H9 (cell line): ENCODE results near the gene PPP1R27. TPM values are rescaled to one million over a fixed set of nuclear protein-coding genes. Genes with fewer than 3 reads are reported as not detected.
A peak's percentile ranks its signal among the peaks of the same experiment; 100 is the strongest.

Experiments
- DNase-seq: peaks from one replicate; pipeline ENCODE4 v3.0.0-alpha.2; 2017
- H2AFZ ChIP-seq: one replicate; pipeline ENCODE4 v1.6.1; 2013; ENCODE audit warnings: mild to moderate bottlenecking, low read length, control low read depth, moderate library complexity
- H2AK5ac ChIP-seq: 2 replicates; pipeline ENCODE4 v1.6.1; 2013; ENCODE audit warnings: low read length, control low read depth, mixed read lengths; ENCODE audit not compliant: insufficient read length
- H2BK120ac ChIP-seq: one replicate; pipeline ENCODE4 v1.6.1; 2013; ENCODE audit warnings: low read depth, mild to moderate bottlenecking, low read length, control low read depth, inconsistent platforms; ENCODE audit not compliant: poor library complexity, severe bottlenecking
- H2BK12ac ChIP-seq: 2 replicates; pipeline ENCODE4 v1.6.1; 2013; ENCODE audit warnings: low read length, control low read depth, mixed read lengths, low read depth; ENCODE audit not compliant: insufficient read length
- H2BK15ac ChIP-seq: 2 replicates; pipeline ENCODE4 v1.6.1; 2013; ENCODE audit warnings: low read depth, low read length, control low read depth
- H2BK20ac ChIP-seq: one replicate; pipeline ENCODE4 v1.6.1; 2013; ENCODE audit warnings: low read depth, mild to moderate bottlenecking, low read length, control low read depth, inconsistent platforms; ENCODE audit not compliant: poor library complexity, severe bottlenecking
- H2BK5ac ChIP-seq: 2 replicates; pipeline ENCODE4 v1.6.1; 2013; ENCODE audit warnings: low read length, control low read depth, mixed read lengths; ENCODE audit not compliant: insufficient read length
- H3K14ac ChIP-seq: 2 replicates; pipeline ENCODE4 v1.6.1; 2013; ENCODE audit warnings: low read length, control low read depth; ENCODE audit not compliant: insufficient read depth
- H3K18ac ChIP-seq: 2 replicates; pipeline ENCODE4 v1.6.1; 2013; ENCODE audit warnings: low read depth, mild to moderate bottlenecking, mixed read lengths, low read length, control low read depth; ENCODE audit not compliant: insufficient read length
- H3K23ac ChIP-seq: 2 replicates; pipeline ENCODE4 v1.6.1; 2013; ENCODE audit warnings: low read length, control low read depth, mixed read lengths, low read depth; ENCODE audit not compliant: insufficient read length
- H3K23me2 ChIP-seq: 2 replicates; pipeline ENCODE4 v1.6.1; 2013; ENCODE audit warnings: low read depth, mild to moderate bottlenecking, mixed read lengths, low read length, control low read depth; ENCODE audit not compliant: insufficient read length, poor library complexity, severe bottlenecking
- H3K27ac ChIP-seq: 2 replicates; pipeline ENCODE4 v1.5.1; 2013; ENCODE audit warnings: low read length, control low read depth, mixed read lengths, low read depth; ENCODE audit not compliant: insufficient read length
- H3K27me3 ChIP-seq: 2 replicates; pipeline ENCODE4 v1.6.1; 2013; ENCODE audit warnings: low read length, control low read depth, inconsistent platforms; ENCODE audit not compliant: insufficient read depth
- H3K4ac ChIP-seq: 2 replicates; pipeline ENCODE4 v1.6.1; 2013; ENCODE audit warnings: low read depth, mild to moderate bottlenecking, control low read depth, inconsistent platforms, low read length, moderate library complexity
- H3K4me1 ChIP-seq: 2 replicates; pipeline ENCODE4 v1.6.1; 2013; ENCODE audit warnings: low read length, control low read depth, inconsistent platforms; ENCODE audit not compliant: insufficient read depth
- H3K4me2 ChIP-seq: 2 replicates; pipeline ENCODE4 v1.6.1; 2013; ENCODE audit warnings: low read length, control low read depth, mixed read lengths; ENCODE audit not compliant: insufficient read length, insufficient read depth
- H3K56ac ChIP-seq: 2 replicates; pipeline ENCODE4 v1.6.1; 2013; ENCODE audit warnings: low read depth, mild to moderate bottlenecking, mixed read lengths, low read length, control low read depth; ENCODE audit not compliant: insufficient read length
- H3K79me1 ChIP-seq: 2 replicates; pipeline ENCODE4 v1.6.1; 2013; ENCODE audit warnings: low read depth, mild to moderate bottlenecking, moderate library complexity, low read length, control low read depth, inconsistent platforms; ENCODE audit not compliant: insufficient read depth, poor library complexity, severe bottlenecking
- H3K79me2 ChIP-seq: 2 replicates; pipeline ENCODE4 v1.6.1; 2013; ENCODE audit warnings: low read length, control low read depth, inconsistent platforms; ENCODE audit not compliant: insufficient read depth
- H3K9ac ChIP-seq: 2 replicates; pipeline ENCODE4 v1.6.1; 2013; ENCODE audit warnings: low read length, control low read depth, mixed read lengths; ENCODE audit not compliant: insufficient read length; ENCODE audit errors: extremely low read depth
- H3K9me3 ChIP-seq: one replicate; pipeline ENCODE4 v1.6.1; 2013; ENCODE audit warnings: low read depth, low read length, inconsistent platforms; ENCODE audit not compliant: control insufficient read depth
- H3T11ph ChIP-seq: one replicate; pipeline ENCODE4 v1.6.1; 2013; ENCODE audit warnings: mild to moderate bottlenecking, low read length, control low read depth, inconsistent platforms
- H4K20me1 ChIP-seq: one replicate; pipeline ENCODE4 v1.6.1; 2013; ENCODE audit not compliant: control insufficient read depth, insufficient read length, insufficient read depth
- H4K5ac ChIP-seq: 2 replicates; pipeline ENCODE4 v1.6.1; 2013; ENCODE audit warnings: low read depth, mild to moderate bottlenecking, mixed read lengths, low read length, control low read depth; ENCODE audit not compliant: insufficient read length
- H4K8ac ChIP-seq: replicated peaks from 2 replicates; pipeline ENCODE4 v1.6.1; 2013; ENCODE audit warnings: low read length, control low read depth, mixed read lengths, low read depth; ENCODE audit not compliant: insufficient read length
- H4K91ac ChIP-seq: 2 replicates; pipeline ENCODE4 v1.6.1; 2013; ENCODE audit warnings: low read depth, mild to moderate bottlenecking, moderate library complexity, mixed read lengths, low read length, control low read depth; ENCODE audit not compliant: insufficient read length
- H3K27ac Mint-ChIP-seq, 3 experiments: 2 replicates in 2 of 3; 3 replicates in 1 of 3; pipeline ENCODE4 v1.8.0; 2020 to 2021; ENCODE audit warnings: mixed read lengths in 3 of 3, mild to moderate bottlenecking in 1 of 3, moderate library complexity in 1 of 3
- H3K27me3 Mint-ChIP-seq: 2 replicates; pipeline ENCODE4 v1.8.0; 2021; ENCODE audit warnings: low read depth, mild to moderate bottlenecking, moderate library complexity, mixed read lengths
- H3K36me3 Mint-ChIP-seq, 3 experiments: 2 replicates in 2 of 3; 3 replicates in 1 of 3; pipeline ENCODE4 v1.8.0; 2020 to 2021; ENCODE audit warnings: low read depth in 3 of 3, mixed read lengths in 3 of 3; ENCODE audit not compliant: insufficient read depth in 1 of 3
- H3K4me1 Mint-ChIP-seq, 2 experiments: 2 replicates each; pipeline ENCODE4 v1.8.0; 2020; ENCODE audit warnings: mixed read lengths in 2 of 2
- H3K4me3 Mint-ChIP-seq, 2 experiments: 2 replicates in 1 of 2; 3 replicates in 1 of 2; pipeline ENCODE4 v1.8.0; 2020 to 2021; ENCODE audit warnings: mild to moderate bottlenecking in 2 of 2, mixed read lengths in 2 of 2, moderate library complexity in 1 of 2
- H3K9me3 Mint-ChIP-seq, 2 experiments: 2 replicates in 1 of 2; 3 replicates in 1 of 2; pipeline ENCODE4 v1.8.0; 2020; ENCODE audit warnings: mild to moderate bottlenecking in 2 of 2, mixed read lengths in 2 of 2, moderate library complexity in 1 of 2
- WGBS: extraction: QIAGEN DNeasy Blood & Tissue Kit; methylation state at CpG from one replicate; pipeline ENCODE4 v1.1.7; 2013; ENCODE audit warnings: missing lambda C conversion rate, low lambda C conversion rate, mixed read lengths; ENCODE audit not compliant: insufficient read length; ENCODE audit errors: extremely low coverage; 5-methylcytosine and 5-hydroxymethylcytosine counted together
- total RNA-seq: library from RNA; stranded (reverse); gene quantifications from 2 replicates; pipeline ENCODE4 v1.2.1, GENCODE V29; 2021
- TF ChIP-seq, protein P1 (sequence below): fragments of 200-600 bp; sonication (generic); conservative IDR thresholded peaks from 3 replicates; pipeline ENCODE4 v1.8.0; 2021; ENCODE audit warnings: antibody characterized with exemption, mild to moderate bottlenecking

PPP1R27 gene
- total RNA-seq, 1 experiment from 2014 or later = 0.22 TPM

DNA sequence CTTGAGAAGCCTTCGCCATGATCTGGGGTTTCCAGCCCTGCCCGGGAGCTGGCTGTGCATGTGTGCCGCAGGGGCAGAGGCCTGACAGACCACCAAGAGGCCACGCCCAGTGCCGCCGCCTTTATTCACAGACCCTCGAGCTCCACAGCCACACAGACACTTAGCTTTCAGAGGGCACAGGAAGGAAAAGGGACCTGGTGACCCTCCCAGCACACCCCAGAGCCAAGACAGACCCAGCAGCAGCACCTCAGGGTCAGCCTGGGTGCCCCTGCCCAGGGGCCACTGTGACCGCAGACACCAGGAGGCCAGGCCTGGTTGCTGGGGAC is 12.6 kb downstream of the PPP1R27 start:
- no peak overlapping the region for H3K56ac ChIP-seq
- no peak overlapping the region for H3K9ac ChIP-seq
- no peak overlapping the region for H2BK15ac ChIP-seq
- H4K5ac ChIP-seq = no peak overlapping the region
- H3K18ac ChIP-seq = no peak overlapping the region
- no peaks in the 10 kb centered on the region; a peak in 1 of 5 replicates for H3K9me3 Mint-ChIP-seq
- H3K23ac ChIP-seq = no peak overlapping the region
- peaks cover 0 to 5% (median 4%) of the 10 kb centered on the region in 3 experiments; a peak in 4 of 7 replicates for H3K36me3 Mint-ChIP-seq
- no peak overlapping the region for H2AK5ac ChIP-seq
- H2BK120ac ChIP-seq = no peak overlapping the region
- H3K4me1 ChIP-seq = no peaks in the 10 kb centered on the region; the same call in 1 of the 2 replicates
- no peaks in the 10 kb centered on the region for H3K27me3 ChIP-seq
- WGBS = no CpG with 5 or more reads among the region's 8 CpGs
- no peak overlapping the region for H3T11ph ChIP-seq
- H2BK5ac ChIP-seq = no peak overlapping the region
- peaks cover 5 to 20% of the 10 kb centered on the region in 2 experiments for H3K4me1 Mint-ChIP-seq
- peak overlapping the region in 1 of 3 experiments; percentile 92; a peak in 1 of 7 replicates for H3K27ac Mint-ChIP-seq
- no peak overlapping the region for H2BK12ac ChIP-seq
- H3K4me3 Mint-ChIP-seq = 0 out of 5 replicates have a peak overlapping the region, but pooled peaks of 1 of the 2 experiments have one; percentile 7
- no peaks in the 10 kb centered on the region for H3K9me3 ChIP-seq
- no peak overlapping the region for H4K91ac ChIP-seq
- H4K8ac ChIP-seq = no peak overlapping the region
- no peaks in the 10 kb centered on the region for H4K20me1 ChIP-seq
- H3K27ac ChIP-seq = no peak overlapping the region
- DNase-seq = no peak
- TF ChIP-seq, protein P1, sequence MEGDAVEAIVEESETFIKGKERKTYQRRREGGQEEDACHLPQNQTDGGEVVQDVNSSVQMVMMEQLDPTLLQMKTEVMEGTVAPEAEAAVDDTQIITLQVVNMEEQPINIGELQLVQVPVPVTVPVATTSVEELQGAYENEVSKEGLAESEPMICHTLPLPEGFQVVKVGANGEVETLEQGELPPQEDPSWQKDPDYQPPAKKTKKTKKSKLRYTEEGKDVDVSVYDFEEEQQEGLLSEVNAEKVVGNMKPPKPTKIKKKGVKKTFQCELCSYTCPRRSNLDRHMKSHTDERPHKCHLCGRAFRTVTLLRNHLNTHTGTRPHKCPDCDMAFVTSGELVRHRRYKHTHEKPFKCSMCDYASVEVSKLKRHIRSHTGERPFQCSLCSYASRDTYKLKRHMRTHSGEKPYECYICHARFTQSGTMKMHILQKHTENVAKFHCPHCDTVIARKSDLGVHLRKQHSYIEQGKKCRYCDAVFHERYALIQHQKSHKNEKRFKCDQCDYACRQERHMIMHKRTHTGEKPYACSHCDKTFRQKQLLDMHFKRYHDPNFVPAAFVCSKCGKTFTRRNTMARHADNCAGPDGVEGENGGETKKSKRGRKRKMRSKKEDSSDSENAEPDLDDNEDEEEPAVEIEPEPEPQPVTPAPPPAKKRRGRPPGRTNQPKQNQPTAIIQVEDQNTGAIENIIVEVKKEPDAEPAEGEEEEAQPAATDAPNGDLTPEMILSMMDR = no peak
- H3K79me2 ChIP-seq = no peaks in the 10 kb centered on the region
- H3K79me1 ChIP-seq = peaks cover 3% of the 10 kb centered on the region
- no peak overlapping the region for H2AFZ ChIP-seq
- H2BK20ac ChIP-seq = no peak overlapping the region
- H3K27me3 Mint-ChIP-seq = peaks cover 6% of the 10 kb centered on the region
- H3K4me2 ChIP-seq = no peak overlapping the region
- H3K23me2 ChIP-seq = no peaks in the 10 kb centered on the region
- H3K4ac ChIP-seq = no peak overlapping the region
- no peak overlapping the region; the same call in 1 of the 2 replicates for H3K14ac ChIP-seq
